Neural crest cell (in vitro differentiated cells): Measurements from ENCODE around the gene POLL. TPM values are rescaled to one million over a fixed set of nuclear protein-coding genes. Genes with fewer than 3 reads are reported as not detected.

Experiments used
- DNase-seq: peaks from one replicate; pipeline ENCODE4 v3.0.0; 2021; ENCODE audit warnings: low read depth, mixed read lengths, low spot score
- H3K27ac Mint-ChIP-seq: one replicate; pipeline ENCODE4 v1.8.0; 2021; ENCODE audit warnings: mild to moderate bottlenecking, mixed read lengths; ENCODE audit not compliant: unreplicated experiment
- H3K27me3 Mint-ChIP-seq: 2 replicates; pipeline ENCODE4 v1.8.0; 2021; ENCODE audit warnings: low read depth, mild to moderate bottlenecking, mixed read lengths
- H3K36me3 Mint-ChIP-seq: 2 replicates; pipeline ENCODE4 v1.8.0; 2021; ENCODE audit warnings: low read depth, mild to moderate bottlenecking, mixed read lengths
- H3K4me1 Mint-ChIP-seq: 2 replicates; pipeline ENCODE4 v1.8.0; 2021; ENCODE audit warnings: mixed read lengths
- H3K4me3 Mint-ChIP-seq: one replicate; pipeline ENCODE4 v1.8.0; 2021; ENCODE audit warnings: mild to moderate bottlenecking, mixed read lengths
- H3K9me3 Mint-ChIP-seq: 2 replicates; pipeline ENCODE4 v1.8.0; 2021; ENCODE audit warnings: mixed read lengths
- microRNA-seq: library from miRNA; unstranded; fragments of <30 nt; microRNA quantifications from one replicate; pipeline ENCODE4, GENCODE V29; 2020
- total RNA-seq: library from RNA; stranded (reverse); gene quantifications from 2 replicates; pipeline ENCODE4 v1.2.1, GENCODE V29; 2021
- TF ChIP-seq, protein P1 (sequence below): fragments of 200-600 bp; sonication (generic); conservative IDR thresholded peaks from 2 replicates; pipeline ENCODE4 v1.5.0; 2021; ENCODE audit warnings: antibody characterized with exemption, mild to moderate bottlenecking

The POLL gene
- total RNA-seq, 1 donor from 2014 or later, result 36.3 TPM

DNA sequence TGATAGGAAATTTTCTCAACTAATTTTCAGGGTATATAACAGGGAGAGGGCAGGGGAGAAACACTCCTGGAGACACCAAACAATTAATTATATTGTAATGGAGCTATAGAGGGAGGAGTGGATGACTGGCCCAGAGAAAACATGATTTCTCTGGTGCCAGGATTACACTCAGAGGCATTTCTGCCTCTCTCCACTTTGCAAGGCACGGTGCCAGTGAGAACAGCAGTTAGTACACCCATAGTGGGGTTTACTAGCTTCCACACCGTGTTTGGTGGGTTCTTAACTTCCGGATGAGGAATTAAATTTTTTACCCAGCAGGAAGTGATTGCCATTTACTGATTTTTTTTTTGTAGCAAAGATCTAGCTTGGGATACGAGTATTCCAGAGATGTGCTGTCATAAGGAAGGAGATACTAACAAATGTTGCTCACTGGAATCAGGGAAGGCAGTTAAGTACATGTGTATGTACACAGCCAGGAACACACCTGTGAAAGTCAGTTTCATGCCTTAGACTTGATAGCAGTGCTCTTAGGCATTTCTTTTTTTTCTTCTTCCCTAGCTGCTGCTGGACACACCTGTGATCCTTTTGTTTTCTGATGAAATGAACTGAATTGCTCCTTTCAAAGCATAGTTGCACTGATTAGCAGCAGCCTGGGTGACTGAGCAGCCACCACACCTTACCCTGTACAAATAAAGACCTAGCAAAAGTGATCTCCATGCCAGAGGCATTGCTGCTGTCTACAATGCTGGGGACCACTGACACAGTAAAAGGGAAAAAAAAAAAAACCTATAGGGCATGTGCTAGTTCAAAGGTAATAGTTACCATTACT is 58.1 kb downstream of the POLL start:
- Mint-ChIP-seq H3K27ac (no peak overlapping the region), H3K27me3 (no peaks in the 10 kb centered on the region), H3K4me1 (peaks cover 9% of the 10 kb centered on the region), H3K4me3 (no peak overlapping the region), H3K9me3 (no peaks in the 10 kb centered on the region), H3K36me3 (no peaks in the 10 kb centered on the region)
- no peak for DNase-seq
- TF ChIP-seq, protein P1, sequence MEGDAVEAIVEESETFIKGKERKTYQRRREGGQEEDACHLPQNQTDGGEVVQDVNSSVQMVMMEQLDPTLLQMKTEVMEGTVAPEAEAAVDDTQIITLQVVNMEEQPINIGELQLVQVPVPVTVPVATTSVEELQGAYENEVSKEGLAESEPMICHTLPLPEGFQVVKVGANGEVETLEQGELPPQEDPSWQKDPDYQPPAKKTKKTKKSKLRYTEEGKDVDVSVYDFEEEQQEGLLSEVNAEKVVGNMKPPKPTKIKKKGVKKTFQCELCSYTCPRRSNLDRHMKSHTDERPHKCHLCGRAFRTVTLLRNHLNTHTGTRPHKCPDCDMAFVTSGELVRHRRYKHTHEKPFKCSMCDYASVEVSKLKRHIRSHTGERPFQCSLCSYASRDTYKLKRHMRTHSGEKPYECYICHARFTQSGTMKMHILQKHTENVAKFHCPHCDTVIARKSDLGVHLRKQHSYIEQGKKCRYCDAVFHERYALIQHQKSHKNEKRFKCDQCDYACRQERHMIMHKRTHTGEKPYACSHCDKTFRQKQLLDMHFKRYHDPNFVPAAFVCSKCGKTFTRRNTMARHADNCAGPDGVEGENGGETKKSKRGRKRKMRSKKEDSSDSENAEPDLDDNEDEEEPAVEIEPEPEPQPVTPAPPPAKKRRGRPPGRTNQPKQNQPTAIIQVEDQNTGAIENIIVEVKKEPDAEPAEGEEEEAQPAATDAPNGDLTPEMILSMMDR, result no peak

- Mint-ChIP-seq H3K36me3 (no peaks in the 10 kb centered on the region), H3K4me1 (peaks cover 9% of the 10 kb centered on the region), H3K27ac (no peak overlapping the region), H3K4me3 (no peak overlapping the region), H3K27me3 (no peaks in the 10 kb centered on the region), H3K9me3 (no peaks in the 10 kb centered on the region)
- no peak for DNase-seq
- TF ChIP-seq, protein P1, result no peak
Measured at GRCh38 chr10:101529207-101529606, 58.9 kb downstream of the POLL start.

Small RNA genes within 50 kb of the gene (microRNA-seq; reads per million reads assigned to microRNA genes)
- gene MIR3158-1, result not detected
- not detected for gene MIR3158-2

Other genes with a start within 250 kb of the POLL start
- gene BTRC, start 234.1 kb downstream of the POLL start, total RNA-seq, result 35.5 and 37.0 TPM in 2 replicates
- 29.6 and 35.5 TPM in 2 replicates for gene DPCD, start 64 bp upstream of the POLL start, total RNA-seq
- 32.0 and 33.4 TPM in 2 replicates for gene FBXW4, start 106.9 kb upstream of the POLL start, total RNA-seq
- 0.82 and 0.86 TPM in 2 replicates for gene FGF8, start 187.9 kb upstream of the POLL start, total RNA-seq
- gene NPM3, start 195.2 kb upstream of the POLL start, total RNA-seq, result 63.2 and 64.8 TPM in 2 replicates
- gene OGA, start 230.2 kb upstream of the POLL start, total RNA-seq, result 101 and 102 TPM in 2 replicates